ENCODE data around the gene TTC14. TPM values are rescaled to one million over a fixed set of nuclear protein-coding genes. Genes with fewer than 3 reads are reported as not detected.

Gene TTC14, protein sequence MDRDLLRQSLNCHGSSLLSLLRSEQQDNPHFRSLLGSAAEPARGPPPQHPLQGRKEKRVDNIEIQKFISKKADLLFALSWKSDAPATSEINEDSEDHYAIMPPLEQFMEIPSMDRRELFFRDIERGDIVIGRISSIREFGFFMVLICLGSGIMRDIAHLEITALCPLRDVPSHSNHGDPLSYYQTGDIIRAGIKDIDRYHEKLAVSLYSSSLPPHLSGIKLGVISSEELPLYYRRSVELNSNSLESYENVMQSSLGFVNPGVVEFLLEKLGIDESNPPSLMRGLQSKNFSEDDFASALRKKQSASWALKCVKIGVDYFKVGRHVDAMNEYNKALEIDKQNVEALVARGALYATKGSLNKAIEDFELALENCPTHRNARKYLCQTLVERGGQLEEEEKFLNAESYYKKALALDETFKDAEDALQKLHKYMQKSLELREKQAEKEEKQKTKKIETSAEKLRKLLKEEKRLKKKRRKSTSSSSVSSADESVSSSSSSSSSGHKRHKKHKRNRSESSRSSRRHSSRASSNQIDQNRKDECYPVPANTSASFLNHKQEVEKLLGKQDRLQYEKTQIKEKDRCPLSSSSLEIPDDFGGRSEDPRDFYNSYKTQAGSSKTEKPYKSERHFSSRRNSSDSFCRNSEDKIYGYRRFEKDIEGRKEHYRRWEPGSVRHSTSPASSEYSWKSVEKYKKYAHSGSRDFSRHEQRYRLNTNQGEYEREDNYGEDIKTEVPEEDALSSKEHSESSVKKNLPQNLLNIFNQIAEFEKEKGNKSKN
- total RNA-seq = 10 to 100 TPM in 8 of 10 donors, 1 to 10 TPM in 2; 8.2 to 19.5 (median 11.3) TPM
- polyA plus RNA-seq = 10 to 100 TPM in 1 of 2 donors, 1 to 10 TPM in 1; 6.3 to 23.3 TPM
- long read RNA-seq, donor 1, full-length matches to known transcripts = 4 of 8 reads
- long read RNA-seq, donor 1, partial matches to known transcripts = 0 of 8 reads
- long read RNA-seq, donor 1, other reads (novel, unspliced or antisense) = 4 of 8 reads
- long read RNA-seq, donor 2, full-length matches to known transcripts = 2 of 7 reads
- long read RNA-seq, donor 2, partial matches to known transcripts = 3 of 7 reads
- long read RNA-seq, donor 2, other reads (novel, unspliced or antisense) = 2 of 7 reads
- long read RNA-seq, donor 3, full-length matches to known transcripts = 5 of 13 reads
- long read RNA-seq, donor 3, partial matches to known transcripts = 3 of 13 reads
- long read RNA-seq, donor 3, other reads (novel, unspliced or antisense) = 5 of 13 reads

DNA sequence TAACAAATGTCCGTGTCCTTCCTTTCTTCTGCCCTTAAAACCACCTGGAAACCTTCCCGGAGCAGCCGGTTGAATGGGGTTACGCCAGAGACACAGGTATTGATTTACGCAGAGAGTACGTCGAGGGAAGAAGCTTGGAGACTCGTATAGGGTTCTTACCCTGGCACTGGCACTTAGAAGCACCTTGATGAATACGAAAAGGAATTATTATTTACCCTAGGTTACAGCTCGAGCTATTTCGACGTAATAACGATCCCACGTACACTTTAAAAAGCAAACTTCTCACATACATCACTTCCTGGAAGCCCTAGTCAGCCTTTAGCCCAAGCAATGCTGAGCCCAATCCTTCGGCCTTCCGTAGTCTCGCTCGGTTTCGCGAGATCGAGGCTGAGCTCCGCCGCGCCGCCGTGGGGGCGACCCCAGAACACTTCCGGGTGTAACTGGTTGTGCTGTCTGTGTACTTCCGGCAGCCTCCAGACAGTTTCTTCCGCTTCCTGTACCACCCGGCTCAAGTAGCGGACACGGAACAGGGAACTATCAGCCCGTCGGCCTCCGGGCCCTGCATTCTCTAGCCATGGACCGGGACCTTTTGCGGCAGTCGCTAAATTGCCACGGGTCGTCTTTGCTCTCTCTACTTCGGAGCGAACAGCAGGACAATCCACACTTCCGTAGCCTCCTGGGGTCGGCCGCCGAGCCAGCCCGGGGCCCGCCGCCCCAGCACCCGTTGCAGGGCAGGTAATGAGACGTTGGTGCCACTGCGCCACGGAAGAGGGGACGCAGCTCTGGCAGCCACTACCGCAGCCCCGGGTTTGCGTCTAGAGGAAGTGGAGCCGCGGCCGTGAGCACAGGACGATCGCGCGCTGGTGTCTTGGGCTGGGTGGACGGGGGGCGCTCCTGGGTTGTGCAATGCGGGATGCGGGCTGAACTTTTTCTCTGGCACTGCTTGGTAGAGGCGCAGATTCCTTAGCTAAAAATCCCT lies at the start of gene TTC14:
TSS of gene TTC14 (plus strand) at position 476 of the 979 bp plus-strand sequence. CDS start at position 575, 99 bp downstream.
- H3K9me3 ChIP-seq = peaks cover 0 to 5% (median 0%) of the 10 kb centered on the region in 11 donors
- ATAC-seq (peak; percentile 99 to 100 (median 100)), DNase-seq (peak; percentile 92 to 93)
- H3K4me3 ChIP-seq = peak within 1 kb of the TSS; percentile 76 to 96 (median 91)
- peaks cover 0 to 22% (median 0%) of the 10 kb centered on the region in 7 donors for H3K27me3 ChIP-seq
- WGBS, 2 donors = 2 to 5% methylated on average over 70 of the region's 70 CpGs
- TF ChIP-seq, protein P1, sequence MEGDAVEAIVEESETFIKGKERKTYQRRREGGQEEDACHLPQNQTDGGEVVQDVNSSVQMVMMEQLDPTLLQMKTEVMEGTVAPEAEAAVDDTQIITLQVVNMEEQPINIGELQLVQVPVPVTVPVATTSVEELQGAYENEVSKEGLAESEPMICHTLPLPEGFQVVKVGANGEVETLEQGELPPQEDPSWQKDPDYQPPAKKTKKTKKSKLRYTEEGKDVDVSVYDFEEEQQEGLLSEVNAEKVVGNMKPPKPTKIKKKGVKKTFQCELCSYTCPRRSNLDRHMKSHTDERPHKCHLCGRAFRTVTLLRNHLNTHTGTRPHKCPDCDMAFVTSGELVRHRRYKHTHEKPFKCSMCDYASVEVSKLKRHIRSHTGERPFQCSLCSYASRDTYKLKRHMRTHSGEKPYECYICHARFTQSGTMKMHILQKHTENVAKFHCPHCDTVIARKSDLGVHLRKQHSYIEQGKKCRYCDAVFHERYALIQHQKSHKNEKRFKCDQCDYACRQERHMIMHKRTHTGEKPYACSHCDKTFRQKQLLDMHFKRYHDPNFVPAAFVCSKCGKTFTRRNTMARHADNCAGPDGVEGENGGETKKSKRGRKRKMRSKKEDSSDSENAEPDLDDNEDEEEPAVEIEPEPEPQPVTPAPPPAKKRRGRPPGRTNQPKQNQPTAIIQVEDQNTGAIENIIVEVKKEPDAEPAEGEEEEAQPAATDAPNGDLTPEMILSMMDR (IDR thresholded peaks at IDR 0.05) = peak in 1 of 9 donors; percentile 4
- intact Hi-C loops (cut with DNase I) = loop anchor here in 2 of 10 donors (10.0 kb wide), 1 partner anchor 383 kb away; the partner anchor contains the start of gene DNAJC19 (in 2 of the 2)
- H3K36me3 ChIP-seq = peaks cover 0 to 40% (median 32%) of the 10 kb centered on the region in 9 donors
- H3K27ac ChIP-seq = peak within 1 kb of the TSS; percentile 14 to 93 (median 74)
- peaks cover 0 to 22% (median 14%) of the 10 kb centered on the region in 9 donors for H3K4me1 ChIP-seq

GRCh38 chr3:180563406-180563805 lies 38.6 kb upstream of the TTC14 start:
- H3K4me3 ChIP-seq = no peak overlapping the region
- H3K4me1 ChIP-seq = no peaks in the 10 kb centered on the region
- ATAC-seq (no peak), DNase-seq (no peak)
- TF ChIP-seq, protein P1 (IDR thresholded peaks at IDR 0.05) = no peak
- H3K27ac ChIP-seq = no peak overlapping the region
- 84 to 87% methylated on average over 4 of the region's 4 CpGs for WGBS, 2 donors
- peaks cover 0 to 27% (median 0%) of the 10 kb centered on the region in 11 donors for H3K9me3 ChIP-seq
- H3K27me3 ChIP-seq = no peaks in the 10 kb centered on the region
- no peaks in the 10 kb centered on the region for H3K36me3 ChIP-seq
- intact Hi-C loops (cut with DNase I) = no loop called here

- 67 to 80% methylated on average over 2 of the region's 2 CpGs for WGBS, 2 donors
- TF ChIP-seq, protein P1 (IDR thresholded peaks at IDR 0.05) = no peak
- intact Hi-C loops (cut with DNase I) = no loop called here
Observed at GRCh38 chr3:180564676-180565075, 37.3 kb upstream of the TTC14 start.

More at GRCh38 chr3:180564676-180565075, 37.3 kb upstream of the TTC14 start:
- Histone ChIP-seq H3K4me3 (no peak overlapping the region), H3K27ac (no peak overlapping the region), H3K9me3 (peaks cover 0 to 15% (median 0%) of the 10 kb centered on the region in 11 donors), H3K4me1 (no peaks in the 10 kb centered on the region), H3K27me3 (no peaks in the 10 kb centered on the region), H3K36me3 (no peaks in the 10 kb centered on the region)
- DNase-seq (no peak), ATAC-seq (no peak)
